Tibial artery (tissue), 4 donors: ENCODE results near the gene ADGRV1.

ENCODE experiments used
- DNase-seq, 2 donors: peaks; one replicate each; pipeline ENCODE4 v3.0.0-alpha.2; 2019
- H3K27ac ChIP-seq, 2 donors: fragments of 200-600 bp; sonication (generic) in 1 of 2; 1 replicate in 1 of 2; 2 replicates in 1 of 2; pipeline ENCODE4 v1.5.1; 2018 to 2019; ENCODE audit warnings: mild to moderate bottlenecking in 1 of 2
- H3K27me3 ChIP-seq, 2 donors: fragments of 200-600 bp; sonication (generic) in 1 of 2; one replicate each; pipeline versions ENCODE4 v1.5.1 to v1.6.0; 2016 to 2019
- H3K36me3 ChIP-seq, 3 donors: fragments of 200-600 bp; sonication (generic) in 2 of 3; one replicate each; pipeline ENCODE4 v1.5.1; 2016 to 2019; ENCODE audit warnings: mild to moderate bottlenecking in 2 of 3
- H3K4me1 ChIP-seq, 4 donors: fragments of 200-600 bp; sonication (generic) in 2 of 4; 1 replicate in 3 of 4; 2 replicates in 1 of 4; pipeline ENCODE4 v1.5.1; 2016 to 2019
- H3K4me3 ChIP-seq, 2 donors: fragments of 200-600 bp; sonication (generic) in 1 of 2; 1 replicate in 1 of 2; 2 replicates in 1 of 2; pipeline ENCODE4 v1.5.1; 2018 to 2019; ENCODE audit warnings: mild to moderate bottlenecking in 2 of 2
- H3K9me3 ChIP-seq, 3 donors: fragments of 200-600 bp; sonication (generic) in 1 of 3; one replicate each; pipeline ENCODE4 v1.5.1; 2016 to 2019
- CTCF ChIP-seq, 2 experiments: fragments of 200-600 bp in 1 of 2; fragments of 450-650 bp in 1 of 2; IDR thresholded peaks; one replicate each; pipeline ENCODE4 v1.5.1; 2017 to 2019; ENCODE audit warnings: antibody characterized with exemption in 2 of 2, mild to moderate bottlenecking in 1 of 2, moderate library complexity in 1 of 2
- intact Hi-C: fragments of 100-400 bp; cut with DNase I; formaldehyde crosslinking; loops from one replicate; pipeline ENCODE4 v1.15.0; 2023; ENCODE audit warnings: low total_unique reads

The ADGRV1 gene

GRCh38 chr5:90557871-90558270 lies 726 bp upstream of the ADGRV1 start:
- no peak for TF ChIP-seq CTCF (IDR thresholded peaks at IDR 0.05)
- peaks cover 0 to 44% of the 10 kb centered on the region in 2 donors for H3K27me3 ChIP-seq
- H3K27ac ChIP-seq: no peak overlapping the region
- H3K9me3 ChIP-seq: no peaks in the 10 kb centered on the region
- intact Hi-C loops: no loop called here
- DNase-seq: no peak
- no peak overlapping the region for H3K4me3 ChIP-seq
- no peaks in the 10 kb centered on the region for H3K36me3 ChIP-seq
- H3K4me1 ChIP-seq: peaks cover 0 to 13% (median 11%) of the 10 kb centered on the region in 4 donors

GRCh38 chr5:90560771-90561170 lies 2.2 kb downstream of the ADGRV1 start:
- Histone ChIP-seq H3K9me3 (no peaks in the 10 kb centered on the region), H3K27ac (no peak overlapping the region), H3K4me1 (peaks cover 0 to 13% (median 11%) of the 10 kb centered on the region in 4 donors), H3K27me3 (peaks cover 0 to 44% of the 10 kb centered on the region in 2 donors), H3K36me3 (no peaks in the 10 kb centered on the region), H3K4me3 (no peak overlapping the region)
- no peak for DNase-seq
- TF ChIP-seq CTCF (IDR thresholded peaks at IDR 0.05): no peak
- intact Hi-C loops: no loop called here

GRCh38 chr5:90561766-90562165 lies 3.2 kb downstream of the ADGRV1 start:
- intact Hi-C loops: no loop called here
- no peak for DNase-seq
- peaks cover 0 to 39% of the 10 kb centered on the region in 2 donors for H3K27me3 ChIP-seq
- no peaks in the 10 kb centered on the region for H3K9me3 ChIP-seq
- no peak overlapping the region for H3K27ac ChIP-seq
- peaks cover 0 to 13% (median 11%) of the 10 kb centered on the region in 4 donors for H3K4me1 ChIP-seq
- H3K36me3 ChIP-seq: no peaks in the 10 kb centered on the region
- no peak for TF ChIP-seq CTCF (IDR thresholded peaks at IDR 0.05)
- H3K4me3 ChIP-seq: no peak overlapping the region

GRCh38 chr5:90562341-90562740 lies 3.7 kb downstream of the ADGRV1 start:
- Histone ChIP-seq H3K27ac (no peak overlapping the region), H3K27me3 (peaks cover 0 to 36% of the 10 kb centered on the region in 2 donors), H3K4me3 (no peak overlapping the region), H3K9me3 (no peaks in the 10 kb centered on the region), H3K36me3 (no peaks in the 10 kb centered on the region), H3K4me1 (peaks cover 0 to 13% (median 11%) of the 10 kb centered on the region in 4 donors)
- no peak for TF ChIP-seq CTCF (IDR thresholded peaks at IDR 0.05)
- intact Hi-C loops: no loop called here
- DNase-seq: no peak

- Histone ChIP-seq H3K27ac (no peak overlapping the region), H3K36me3 (no peaks in the 10 kb centered on the region), H3K4me3 (no peak overlapping the region), H3K9me3 (no peaks in the 10 kb centered on the region), H3K4me1 (peaks cover 0 to 11% (median 10%) of the 10 kb centered on the region in 4 donors), H3K27me3 (peaks cover 0 to 28% of the 10 kb centered on the region in 2 donors)
- intact Hi-C loops: no loop called here
- no peak for DNase-seq
- no peak for TF ChIP-seq CTCF (IDR thresholded peaks at IDR 0.05)
Measured at GRCh38 chr5:90563108-90563507, 4.5 kb downstream of the ADGRV1 start.

- no peak overlapping the region for H3K4me3 ChIP-seq
- no peak for DNase-seq
- peaks cover 0 to 7% of the 10 kb centered on the region in 2 donors for H3K27me3 ChIP-seq
- no peak overlapping the region for H3K27ac ChIP-seq
- H3K9me3 ChIP-seq: peaks cover 0 to 3% (median 0%) of the 10 kb centered on the region in 3 donors
- intact Hi-C loops: no loop called here
- no peak for TF ChIP-seq CTCF (IDR thresholded peaks at IDR 0.05)
- H3K4me1 ChIP-seq: no peaks in the 10 kb centered on the region
- no peaks in the 10 kb centered on the region for H3K36me3 ChIP-seq
Measured at GRCh38 chr5:90565491-90565890, 6.9 kb downstream of the ADGRV1 start.
